Lower leg skin (tissue), 4 donors: ENCODE results near the gene C9orf40. TPM values are rescaled to one million over a fixed set of nuclear protein-coding genes. Genes with fewer than 3 reads are reported as not detected.

Experiments
- DNase-seq, 2 donors: peaks; one replicate each; pipeline ENCODE4 v3.0.0-alpha.2; 2019; ENCODE audit warnings: low spot score in 2 of 2
- H3K4me3 ChIP-seq: fragments of 200-600 bp; sonication (generic); 2 replicates; pipeline ENCODE4 v1.5.1; 2017; ENCODE audit warnings: mild to moderate bottlenecking, low read depth; ENCODE audit not compliant: poor library complexity, severe bottlenecking
- CTCF ChIP-seq, 3 donors: fragments of 450-650 bp; IDR thresholded peaks; one replicate each; pipeline ENCODE4 v1.5.1; 2016; ENCODE audit warnings: antibody characterized with exemption in 3 of 3, mild to moderate bottlenecking in 3 of 3, moderate library complexity in 2 of 3
- POLR2A ChIP-seq, 2 donors: fragments of 450-650 bp; IDR thresholded peaks; one replicate each; pipeline ENCODE4 v1.6.1; 2016 to 2017; ENCODE audit warnings: antibody characterized with exemption in 2 of 2, mild to moderate bottlenecking in 1 of 2, moderate library complexity in 1 of 2
- WGBS, 2 donors: methylation state at CpG; one replicate each; pipeline ENCODE4 v1.1.5; 2018; 5-methylcytosine and 5-hydroxymethylcytosine counted together
- intact Hi-C: fragments of 100-400 bp; cut with DNase I; formaldehyde crosslinking; loops from one replicate; pipeline ENCODE4 v1.15.0; 2023; ENCODE audit warnings: low total_unique reads
- total RNA-seq, 4 donors: library from RNA; depleted of rRNA; stranded (reverse); fragments of >200 nt; gene quantifications; one replicate each; pipeline ENCODE4 v1.1.0, GENCODE V29; 2016

Gene C9orf40
- total RNA-seq, 4 donors from 2014 or later = 2.1 to 4.6 (median 3.1) TPM

- no peak overlapping the region for H3K4me3 ChIP-seq
- intact Hi-C loops = no loop called here
- TF ChIP-seq POLR2A (IDR thresholded peaks at IDR 0.05) (no peak), CTCF (IDR thresholded peaks at IDR 0.05) (no peak)
- no peak for DNase-seq
- 93 to 96% methylated on average over 4 of the region's 4 CpGs for WGBS, 2 donors
Measured at GRCh38 chr9:74979844-74980243, 27.1 kb upstream of the C9orf40 start.

- intact Hi-C loops = no loop called here
- no peak for DNase-seq
- TF ChIP-seq POLR2A (IDR thresholded peaks at IDR 0.05) = no peak
- no peak for TF ChIP-seq CTCF (IDR thresholded peaks at IDR 0.05)
- H3K4me3 ChIP-seq = no peak overlapping the region
- WGBS, 2 donors = 83 to 85% methylated on average over 4 of the region's 4 CpGs
Measured at GRCh38 chr9:74977287-74977686, 24.6 kb upstream of the C9orf40 start.

GRCh38 chr9:74975538-74975937 lies 22.8 kb upstream of the C9orf40 start:
- WGBS, 2 donors = 95 to 96% methylated on average over 5 of the region's 5 CpGs
- intact Hi-C loops = no loop called here
- TF ChIP-seq POLR2A (IDR thresholded peaks at IDR 0.05) = no peak
- TF ChIP-seq CTCF (IDR thresholded peaks at IDR 0.05) = no peak
- no peak for DNase-seq
- H3K4me3 ChIP-seq = no peak overlapping the region

- H3K4me3 ChIP-seq = no peak overlapping the region
- no peak for DNase-seq
- intact Hi-C loops = no loop called here
- TF ChIP-seq POLR2A (IDR thresholded peaks at IDR 0.05) (no peak), CTCF (IDR thresholded peaks at IDR 0.05) (no peak)
- WGBS, 2 donors = 90 to 94% methylated on average over 1 of the region's 1 CpG
Measured at GRCh38 chr9:74974558-74974957, 21.8 kb upstream of the C9orf40 start.

GRCh38 chr9:74973714-74974113 lies 21.0 kb upstream of the C9orf40 start:
- no peak overlapping the region for H3K4me3 ChIP-seq
- TF ChIP-seq CTCF (IDR thresholded peaks at IDR 0.05) (no peak), POLR2A (IDR thresholded peaks at IDR 0.05) (no peak)
- intact Hi-C loops = no loop called here
- DNase-seq = no peak

- intact Hi-C loops = no loop called here
- 81 to 84% methylated on average over 2 of the region's 2 CpGs for WGBS, 2 donors
Measured at GRCh38 chr9:74963056-74963455, 10.3 kb upstream of the C9orf40 start.

More at GRCh38 chr9:74963056-74963455, 10.3 kb upstream of the C9orf40 start:
- no peak overlapping the region for H3K4me3 ChIP-seq
- TF ChIP-seq CTCF (IDR thresholded peaks at IDR 0.05) (no peak), POLR2A (IDR thresholded peaks at IDR 0.05) (no peak)
- DNase-seq = no peak
